IMR-90 (cell line): Measurements from ENCODE around the gene PEA15. TPM values are rescaled to one million over a fixed set of nuclear protein-coding genes. Genes with fewer than 3 reads are reported as not detected.

Experiments
- ATAC-seq: fragments of 200-7000 bp; cut with Tn5 transposase; 2 replicates; pipeline ENCODE4 v1.9.1; 2020; ENCODE audit warnings: low read depth, mild to moderate bottlenecking, moderate library complexity
- BruUV-seq: library from RNA; stranded (reverse); fragments of 400-500 nt; replicated peaks from 2 replicates; lab custom pipeline; 2021; lab: Mats Ljungman, UMichigan
- CTCF ChIA-PET: fragments of 300-600 bp; formaldehyde crosslinking; extraction: SDS; loops from one replicate; lab custom pipeline; 2021; ENCODE audit warnings: antibody characterized with exemption; lab: Yijun Ruan, JAX
- POLR2A ChIA-PET: fragments of 300-600 bp; sonication (Branson Sonifier 250); formaldehyde crosslinking; loops from one replicate; lab custom pipeline; 2022; ENCODE audit warnings: antibody characterized with exemption; ENCODE audit not compliant: unreplicated experiment; lab: Charles Lee
- DNase-seq: peaks from one replicate; pipeline ENCODE4 v3.0.0; 2013
- H2AFZ ChIP-seq: replicated peaks from 2 replicates; pipeline ENCODE3; 2013; ENCODE audit warnings: low read length, mild to moderate bottlenecking; ENCODE audit not compliant: poor library complexity
- H2AK5ac ChIP-seq: 2 replicates; pipeline ENCODE4 v1.6.1; 2013; ENCODE audit warnings: low read depth, low read length, inconsistent platforms
- H2AK9ac ChIP-seq: replicated peaks from 2 replicates; pipeline ENCODE3; 2013; ENCODE audit warnings: mild to moderate bottlenecking, low read depth, low read length, moderate library complexity; ENCODE audit not compliant: poor library complexity
- H2BK120ac ChIP-seq: 2 replicates; pipeline ENCODE4 v1.6.1; 2013; ENCODE audit warnings: low read depth, low read length, inconsistent platforms
- H2BK15ac ChIP-seq: 3 replicates; pipeline ENCODE4 v1.6.1; 2013; ENCODE audit warnings: low read depth, low read length, inconsistent platforms
- H2BK20ac ChIP-seq: 2 replicates; pipeline ENCODE4 v1.6.1; 2013; ENCODE audit warnings: low read depth, mild to moderate bottlenecking, inconsistent platforms, low read length, moderate library complexity
- H2BK5ac ChIP-seq: 2 replicates; pipeline ENCODE4 v1.6.1; 2013; ENCODE audit warnings: mild to moderate bottlenecking, low read depth, low read length, inconsistent platforms; ENCODE audit not compliant: poor library complexity, severe bottlenecking
- H3K14ac ChIP-seq: replicated peaks from 2 replicates; pipeline ENCODE4 v1.6.1; 2013; ENCODE audit warnings: low read depth, low read length, inconsistent platforms
- H3K18ac ChIP-seq: 2 replicates; pipeline ENCODE4 v1.6.1; 2013; ENCODE audit warnings: low read depth, low read length, control low read depth
- H3K23ac ChIP-seq: 2 replicates; pipeline ENCODE4 v1.6.1; 2013; ENCODE audit warnings: low read depth, low read length, inconsistent platforms
- H3K27ac ChIP-seq: 2 replicates; pipeline ENCODE4 v1.5.1; 2013; ENCODE audit warnings: mild to moderate bottlenecking, control low read depth, low read length; ENCODE audit not compliant: insufficient read depth
- H3K27me3 ChIP-seq: 2 replicates; pipeline ENCODE4 v1.6.1; 2013; ENCODE audit warnings: low read length; ENCODE audit not compliant: control insufficient read depth, insufficient read depth
- H3K36me3 ChIP-seq: 2 replicates; pipeline ENCODE4 v1.6.1; 2013; ENCODE audit warnings: low read length, mixed read lengths; ENCODE audit not compliant: control insufficient read depth, insufficient read depth
- H3K4ac ChIP-seq: 2 replicates; pipeline ENCODE4 v1.6.1; 2013; ENCODE audit warnings: low read depth, low read length, inconsistent platforms
- H3K4me1 ChIP-seq: 2 replicates; pipeline ENCODE4 v1.6.1; 2013; ENCODE audit warnings: low read length, mixed read lengths; ENCODE audit not compliant: control insufficient read depth, insufficient read depth
- H3K4me2 ChIP-seq: 2 replicates; pipeline ENCODE4 v1.6.1; 2013; ENCODE audit warnings: low read depth, mild to moderate bottlenecking, control low read depth, low read length, moderate library complexity
- H3K4me3 ChIP-seq: 2 replicates; pipeline ENCODE4 v1.5.1; 2013; ENCODE audit warnings: low read depth, mild to moderate bottlenecking, control low read depth, low read length, moderate library complexity; ENCODE audit not compliant: insufficient read depth
- H3K56ac ChIP-seq: 2 replicates; pipeline ENCODE4 v1.6.1; 2013; ENCODE audit warnings: low read length, inconsistent platforms; ENCODE audit not compliant: insufficient read depth; ENCODE audit errors: extremely low read depth
- H3K79me1 ChIP-seq, 2 experiments: 2 replicates each; pipeline ENCODE4 v1.6.1; 2013; ENCODE audit warnings: low read length in 2 of 2, inconsistent platforms in 1 of 2, low read depth in 1 of 2
- H3K9ac ChIP-seq: 2 replicates; pipeline ENCODE4 v1.6.1; 2013; ENCODE audit warnings: low read depth, low read length, control low read depth
- H3K9me1 ChIP-seq: 2 replicates; pipeline ENCODE4 v1.6.1; 2013; ENCODE audit warnings: low read length, inconsistent platforms; ENCODE audit not compliant: insufficient read depth
- H3K9me3 ChIP-seq: 2 replicates; pipeline ENCODE4 v1.6.1; 2013; ENCODE audit warnings: low read length; ENCODE audit not compliant: control insufficient read depth, insufficient read depth
- H4K20me1 ChIP-seq: 2 replicates; pipeline ENCODE4 v1.6.1; 2013; ENCODE audit warnings: low read length, inconsistent platforms; ENCODE audit not compliant: insufficient read depth
- H4K5ac ChIP-seq: 2 replicates; pipeline ENCODE4 v1.6.1; 2013; ENCODE audit warnings: mild to moderate bottlenecking, low read depth, low read length, control low read depth
- H4K8ac ChIP-seq, 2 experiments: 2 replicates each; pipeline ENCODE4 v1.6.1; 2013; ENCODE audit warnings: low read depth in 2 of 2, low read length in 2 of 2, control low read depth in 1 of 2, inconsistent platforms in 1 of 2
- H4K91ac ChIP-seq: 2 replicates; pipeline ENCODE4 v1.6.1; 2013; ENCODE audit warnings: low read depth, low read length, inconsistent platforms; ENCODE audit not compliant: insufficient read depth
- CEBPB ChIP-seq: IDR thresholded peaks from 2 replicates; pipeline ENCODE4 v1.6.1; 2012; ENCODE audit warnings: low read depth, low read length, improper control_type of control experiment
- WGBS, 2 experiments: methylation state at CpG; one replicate each; pipeline versions ENCODE4 v1.1.5 to v1.1.7; 2013; ENCODE audit warnings: missing lambda C conversion rate in 2 of 2; ENCODE audit not compliant: insufficient read length in 1 of 2; ENCODE audit errors: extremely low coverage in 2 of 2; 5-methylcytosine and 5-hydroxymethylcytosine counted together
- dilution Hi-C: fragments of 300-500 bp; cut with HindIII; formaldehyde crosslinking; loops from one replicate; pipeline ENCODE4 v1.14.3; 2018; ENCODE audit warnings: low sequenced_read_pairs; ENCODE audit not compliant: unreplicated experiment
- in situ Hi-C: fragments of 300-500 bp; cut with MboI; formaldehyde crosslinking; loops from 3 replicates; pipeline ENCODE4 v1.14.3; 2019; ENCODE audit warnings: low sequenced_read_pairs, inconsistent platforms, mixed read lengths
- intact Hi-C: fragments of 100-400 bp; cut with micrococcal nuclease; formaldehyde crosslinking; loops from 2 replicates; pipeline ENCODE4 v1.10.0; 2022
- polyA plus RNA-seq, 3 experiments: library from polyadenylated mRNA; depleted of rRNA; stranded (reverse); fragments of >200 nt; gene quantifications; 2 replicates each; pipeline ENCODE4 v1.2.3, GENCODE V29; 2012; ENCODE audit warnings: low replicate concordance in 1 of 3
- total RNA-seq: library from RNA; depleted of rRNA; stranded (reverse); fragments of >200 nt; gene quantifications from 2 replicates; pipeline ENCODE4 v1.2.3, GENCODE V29; 2012

Gene PEA15
- total and polyA plus RNA-seq, 2 of the 4 experiments (the other 2 are of a cell fraction), result 296 to 754 TPM

GRCh38 chr1:160167056-160167455, 38.1 kb upstream of the PEA15 start:
- Histone ChIP-seq H3K4me2 (no peak overlapping the region), H3K14ac (no peak overlapping the region), H2BK20ac (no peak overlapping the region), H3K23ac (no peak overlapping the region), H2BK15ac (no peak overlapping the region), H2AFZ (no peak overlapping the region), H3K56ac (no peak overlapping the region), H4K5ac (no peak overlapping the region), H2BK120ac (no peak overlapping the region), H3K36me3 (no peaks in the 10 kb centered on the region), H3K9ac (no peak overlapping the region), H3K4ac (no peak overlapping the region), H3K79me1 (no peaks in the 10 kb centered on the region), H4K91ac (no peak overlapping the region), H4K8ac (no peak overlapping the region), H4K20me1 (no peaks in the 10 kb centered on the region), H3K18ac (no peak overlapping the region), H3K27ac (no peak overlapping the region), H2BK5ac (no peak overlapping the region), H3K4me3 (no peak overlapping the region), H2AK9ac (no peak overlapping the region), H3K4me1 (0 out of 2 replicates have a peak, but pooled peaks cover 2% of the 10 kb centered on the region), H3K9me1 (no peaks in the 10 kb centered on the region), H3K27me3 (peaks cover 36% of the 10 kb centered on the region), H3K9me3 (no peaks in the 10 kb centered on the region), H2AK5ac (no peak overlapping the region)
- ATAC-seq (no peak), DNase-seq (no peak)
- intact Hi-C loops (no loop called here), in situ Hi-C loops (no loop called here), dilution Hi-C loops (no loop called here)
- no CpG with 5 or more reads among the region's 4 CpGs for WGBS, 2 experiments
- POLR2A ChIA-PET, result no interaction called here
- CTCF ChIA-PET, result no interaction called here
- BruUV-seq, result no TSS peak
- no peak for TF ChIP-seq CEBPB
